ENCODE data around the gene VSIG8.

VSIG8 gene

GRCh38 chr1:159881622-159882526 is 19.4 kb upstream of the VSIG8 start:
- H3K27ac Mint-ChIP-seq = no peak overlapping the region
- H3K4me1 Mint-ChIP-seq = no peaks in the 10 kb centered on the region
- H3K36me3 Mint-ChIP-seq (ENCODE audit: low read depth) = no peaks in the 10 kb centered on the region
- no peaks in the 10 kb centered on the region for H3K9me3 Mint-ChIP-seq
- H3K27me3 Mint-ChIP-seq (ENCODE audit: low read depth, poor library complexity) = peaks cover 7% of the 10 kb centered on the region
- H3K4me3 Mint-ChIP-seq = no peak overlapping the region
- TF ChIP-seq, protein P1, sequence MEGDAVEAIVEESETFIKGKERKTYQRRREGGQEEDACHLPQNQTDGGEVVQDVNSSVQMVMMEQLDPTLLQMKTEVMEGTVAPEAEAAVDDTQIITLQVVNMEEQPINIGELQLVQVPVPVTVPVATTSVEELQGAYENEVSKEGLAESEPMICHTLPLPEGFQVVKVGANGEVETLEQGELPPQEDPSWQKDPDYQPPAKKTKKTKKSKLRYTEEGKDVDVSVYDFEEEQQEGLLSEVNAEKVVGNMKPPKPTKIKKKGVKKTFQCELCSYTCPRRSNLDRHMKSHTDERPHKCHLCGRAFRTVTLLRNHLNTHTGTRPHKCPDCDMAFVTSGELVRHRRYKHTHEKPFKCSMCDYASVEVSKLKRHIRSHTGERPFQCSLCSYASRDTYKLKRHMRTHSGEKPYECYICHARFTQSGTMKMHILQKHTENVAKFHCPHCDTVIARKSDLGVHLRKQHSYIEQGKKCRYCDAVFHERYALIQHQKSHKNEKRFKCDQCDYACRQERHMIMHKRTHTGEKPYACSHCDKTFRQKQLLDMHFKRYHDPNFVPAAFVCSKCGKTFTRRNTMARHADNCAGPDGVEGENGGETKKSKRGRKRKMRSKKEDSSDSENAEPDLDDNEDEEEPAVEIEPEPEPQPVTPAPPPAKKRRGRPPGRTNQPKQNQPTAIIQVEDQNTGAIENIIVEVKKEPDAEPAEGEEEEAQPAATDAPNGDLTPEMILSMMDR (IDR thresholded peaks at IDR 0.05) = no peak
- no peak for DNase-seq

DNA sequence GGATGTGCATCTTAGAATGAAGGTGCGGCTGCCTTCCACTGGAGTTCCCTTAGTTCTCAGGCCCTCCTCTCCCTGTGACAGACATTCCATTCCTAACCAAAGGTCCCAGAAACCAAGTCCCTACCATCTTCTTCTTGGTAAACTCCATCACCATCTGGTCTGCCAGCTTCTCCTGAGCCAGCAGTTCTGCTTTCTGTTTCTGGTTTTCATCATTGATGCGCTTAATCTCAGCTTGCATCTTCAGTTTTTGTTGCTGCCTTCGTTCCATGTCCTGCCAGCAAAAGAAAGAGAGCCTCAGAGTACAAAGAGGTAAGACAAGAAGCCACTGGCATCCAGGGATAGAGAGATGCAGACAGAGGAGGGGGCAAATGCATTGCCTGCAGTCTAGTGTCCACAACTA is 18.0 kb upstream of the VSIG8 start:
- no peak overlapping the region for H3K4me3 Mint-ChIP-seq
- H3K9me3 Mint-ChIP-seq = no peaks in the 10 kb centered on the region
- TF ChIP-seq, protein P1 (IDR thresholded peaks at IDR 0.05) = no peak
- no peaks in the 10 kb centered on the region for H3K4me1 Mint-ChIP-seq
- H3K27me3 Mint-ChIP-seq (ENCODE audit: low read depth, poor library complexity) = peaks cover under 1% of the 10 kb centered on the region
- H3K36me3 Mint-ChIP-seq (ENCODE audit: low read depth) = no peaks in the 10 kb centered on the region
- no peak for DNase-seq
- no peak overlapping the region for H3K27ac Mint-ChIP-seq

GRCh38 chr1:159879977-159880376 is 17.5 kb upstream of the VSIG8 start:
- no peaks in the 10 kb centered on the region for H3K9me3 Mint-ChIP-seq
- no peak for DNase-seq
- no peaks in the 10 kb centered on the region for H3K36me3 Mint-ChIP-seq (ENCODE audit: low read depth)
- no peak overlapping the region for H3K27ac Mint-ChIP-seq
- H3K27me3 Mint-ChIP-seq (ENCODE audit: low read depth, poor library complexity) = no peaks in the 10 kb centered on the region
- H3K4me3 Mint-ChIP-seq = no peak overlapping the region
- TF ChIP-seq, protein P1 (IDR thresholded peaks at IDR 0.05) = no peak
- no peaks in the 10 kb centered on the region for H3K4me1 Mint-ChIP-seq

DNA sequence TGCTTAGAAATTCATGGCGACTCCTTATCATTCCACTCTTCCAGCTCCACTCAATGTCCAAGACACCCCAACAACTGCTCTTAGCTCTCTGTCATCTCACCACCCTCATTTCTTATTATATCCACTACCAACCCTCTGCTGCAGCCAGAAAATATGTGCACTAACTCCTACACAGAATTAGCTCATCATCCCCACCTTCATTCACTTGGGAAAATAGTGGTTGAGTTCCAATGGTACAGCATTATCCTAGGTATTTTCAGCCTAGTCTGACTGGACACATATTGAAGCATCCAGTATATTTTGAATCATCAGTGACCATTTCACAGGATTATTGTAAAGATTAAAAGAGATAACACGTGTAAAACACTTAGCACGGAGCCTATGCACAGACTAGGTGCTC is 16.7 kb upstream of the VSIG8 start:
- H3K9me3 Mint-ChIP-seq = no peaks in the 10 kb centered on the region
- TF ChIP-seq, protein P1 (IDR thresholded peaks at IDR 0.05) = no peak
- no peak for DNase-seq
- H3K27ac Mint-ChIP-seq = no peak overlapping the region
- peaks cover 4% of the 10 kb centered on the region for H3K27me3 Mint-ChIP-seq (ENCODE audit: low read depth, poor library complexity)
- H3K36me3 Mint-ChIP-seq (ENCODE audit: low read depth) = no peaks in the 10 kb centered on the region
- no peak overlapping the region for H3K4me3 Mint-ChIP-seq
- no peaks in the 10 kb centered on the region for H3K4me1 Mint-ChIP-seq

DNA sequence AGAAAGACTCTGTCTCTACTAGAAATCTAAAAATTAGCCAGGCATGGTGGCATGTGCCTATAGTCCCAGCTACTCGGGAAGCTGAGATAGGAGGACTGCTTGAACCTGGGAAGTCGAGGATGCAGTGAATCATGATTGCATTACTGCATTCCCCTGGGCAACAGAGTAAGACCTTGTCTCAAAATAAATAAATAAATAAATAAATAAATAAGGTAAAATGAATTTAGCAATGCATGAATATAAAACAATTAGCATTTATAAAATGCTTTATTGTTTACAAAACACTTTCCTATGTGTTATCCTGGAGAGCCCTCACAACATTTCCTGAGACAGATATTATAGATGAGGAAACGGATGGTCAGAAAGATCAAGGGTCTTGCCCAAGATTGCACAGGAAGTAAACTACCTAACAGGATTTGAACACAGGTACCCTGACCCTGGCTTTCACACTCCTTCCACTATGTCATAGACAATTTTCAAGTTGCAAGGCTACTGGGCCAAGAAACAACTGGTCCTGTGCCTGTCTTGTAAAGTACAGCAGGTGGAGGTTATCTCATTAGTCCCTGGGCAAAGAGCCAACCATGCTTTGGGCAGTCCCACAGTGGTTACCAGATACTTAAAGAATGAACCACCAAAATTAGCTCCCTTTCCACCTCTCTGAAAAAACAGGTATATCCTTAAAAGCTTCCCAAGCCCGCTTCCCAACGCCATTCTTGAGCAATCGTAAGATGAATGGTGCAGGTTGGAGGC is 15.4 kb upstream of the VSIG8 start:
- Mint-ChIP-seq H3K9me3 (no peaks in the 10 kb centered on the region), H3K27me3 (ENCODE audit: low read depth, poor library complexity) (peaks cover 12% of the 10 kb centered on the region), H3K36me3 (ENCODE audit: low read depth) (no peaks in the 10 kb centered on the region), H3K27ac (no peak overlapping the region), H3K4me1 (no peaks in the 10 kb centered on the region), H3K4me3 (no peak overlapping the region)
- TF ChIP-seq, protein P1 (IDR thresholded peaks at IDR 0.05) = no peak
- no peak for DNase-seq
